Midbrain (tissue), 1 donor: Measurements from ENCODE around the gene DYNC2LI1.

Experiments used
- DNase-seq: peaks from one replicate; lab custom pipeline; 2025; lab: John Stamatoyannopoulos, UW

DYNC2LI1 gene

GRCh38 chr2:43763091-43763490, 10.7 kb upstream of the DYNC2LI1 start:
- DNase-seq = no peak

- no peak for DNase-seq
These were observed 9.6 kb upstream of the DYNC2LI1 start for GRCh38 chr2:43764086-43764705.

GRCh38 chr2:43766006-43766405, 7.8 kb upstream of the DYNC2LI1 start:
- DNase-seq = no peak

- DNase-seq = no peak
These were observed 778 bp downstream of the DYNC2LI1 start for GRCh38 chr2:43774617-43775016.

GRCh38 chr2:43776324-43776723, 2.5 kb downstream of the DYNC2LI1 start:
- no peak for DNase-seq

- no peak for DNase-seq
These were observed 3.6 kb downstream of the DYNC2LI1 start for GRCh38 chr2:43777306-43777926.

- DNase-seq = no peak
These were observed 4.4 kb downstream of the DYNC2LI1 start for GRCh38 chr2:43778233-43778632.

GRCh38 chr2:43787895-43788294, 14.1 kb downstream of the DYNC2LI1 start:
- DNase-seq = no peak

GRCh38 chr2:43788646-43789045, 14.8 kb downstream of the DYNC2LI1 start:
- no peak for DNase-seq

GRCh38 chr2:43790147-43790546, 16.3 kb downstream of the DYNC2LI1 start:
- no peak for DNase-seq

- no peak for DNase-seq
These were observed 17.4 kb downstream of the DYNC2LI1 start for GRCh38 chr2:43791035-43791765.

- no peak for DNase-seq
These were observed 18.8 kb downstream of the DYNC2LI1 start for GRCh38 chr2:43792653-43793052.

- no peak for DNase-seq
These were observed 21.1 kb downstream of the DYNC2LI1 start for GRCh38 chr2:43794956-43795355.

GRCh38 chr2:43796206-43796605, 22.4 kb downstream of the DYNC2LI1 start:
- DNase-seq = no peak

- no peak for DNase-seq
These were observed 24.5 kb downstream of the DYNC2LI1 start for GRCh38 chr2:43798300-43798699.

- DNase-seq = no peak
These were observed 27.1 kb downstream of the DYNC2LI1 start for GRCh38 chr2:43800894-43801293.

- DNase-seq = no peak
These were observed 28.3 kb downstream of the DYNC2LI1 start for GRCh38 chr2:43802135-43802534.

GRCh38 chr2:43803113-43803512, 29.3 kb downstream of the DYNC2LI1 start:
- no peak for DNase-seq

GRCh38 chr2:43806719-43807031, 32.8 kb downstream of the DYNC2LI1 start:
- DNase-seq = no peak

- no peak for DNase-seq
These were observed 36.6 kb downstream of the DYNC2LI1 start for GRCh38 chr2:43810452-43810851.

- DNase-seq = no peak
These were observed 37.0 kb downstream of the DYNC2LI1 start for GRCh38 chr2:43810888-43811287.

GRCh38 chr2:43812006-43812405, 38.2 kb downstream of the DYNC2LI1 start:
- DNase-seq = no peak

GRCh38 chr2:43812947-43813346, 39.1 kb downstream of the DYNC2LI1 start:
- DNase-seq = no peak

GRCh38 chr2:43814711-43815110, 40.9 kb downstream of the DYNC2LI1 start:
- DNase-seq = no peak
